Peyer's patch (tissue), 4 donors: ENCODE results near the gene CERT1.

Source experiments
- POLR2A ChIP-seq, 2 donors: fragments of 450-650 bp; IDR thresholded peaks; one replicate each; pipeline ENCODE4 v1.5.1; 2017; ENCODE audit warnings: antibody characterized with exemption in 2 of 2, mild to moderate bottlenecking in 2 of 2, moderate library complexity in 2 of 2
- TF ChIP-seq, protein P1 (sequence below), 6 experiments: fragments of 450-650 bp in 4 of 6; fragments of 200-600 bp in 2 of 6; sonication (generic) in 1 of 6; IDR thresholded peaks; one replicate each; pipeline ENCODE4 v1.5.1; 2017 to 2019; ENCODE audit warnings: antibody characterized with exemption in 6 of 6, mild to moderate bottlenecking in 3 of 6, moderate library complexity in 1 of 6

DNA sequence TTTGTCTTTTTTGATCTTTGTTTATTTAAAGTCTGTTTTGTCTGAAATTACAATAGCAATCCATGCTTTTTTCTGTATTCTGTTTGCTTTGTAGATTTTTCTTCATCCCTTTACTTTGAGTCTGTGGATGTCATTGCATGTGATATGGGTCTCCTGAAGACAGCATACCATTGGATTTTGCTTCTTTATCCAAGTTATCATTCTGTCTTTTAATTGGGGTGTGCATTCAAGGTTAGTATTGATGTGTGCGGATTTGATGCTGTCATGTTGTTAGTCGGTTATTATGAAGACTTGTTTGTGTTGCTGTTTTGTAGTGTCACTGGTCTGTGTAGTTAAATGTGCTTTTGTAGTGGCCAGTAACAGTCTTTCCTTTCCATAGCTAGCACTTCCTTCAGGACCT is 23.3 kb upstream of the CERT1 start:
- TF ChIP-seq, protein P1, sequence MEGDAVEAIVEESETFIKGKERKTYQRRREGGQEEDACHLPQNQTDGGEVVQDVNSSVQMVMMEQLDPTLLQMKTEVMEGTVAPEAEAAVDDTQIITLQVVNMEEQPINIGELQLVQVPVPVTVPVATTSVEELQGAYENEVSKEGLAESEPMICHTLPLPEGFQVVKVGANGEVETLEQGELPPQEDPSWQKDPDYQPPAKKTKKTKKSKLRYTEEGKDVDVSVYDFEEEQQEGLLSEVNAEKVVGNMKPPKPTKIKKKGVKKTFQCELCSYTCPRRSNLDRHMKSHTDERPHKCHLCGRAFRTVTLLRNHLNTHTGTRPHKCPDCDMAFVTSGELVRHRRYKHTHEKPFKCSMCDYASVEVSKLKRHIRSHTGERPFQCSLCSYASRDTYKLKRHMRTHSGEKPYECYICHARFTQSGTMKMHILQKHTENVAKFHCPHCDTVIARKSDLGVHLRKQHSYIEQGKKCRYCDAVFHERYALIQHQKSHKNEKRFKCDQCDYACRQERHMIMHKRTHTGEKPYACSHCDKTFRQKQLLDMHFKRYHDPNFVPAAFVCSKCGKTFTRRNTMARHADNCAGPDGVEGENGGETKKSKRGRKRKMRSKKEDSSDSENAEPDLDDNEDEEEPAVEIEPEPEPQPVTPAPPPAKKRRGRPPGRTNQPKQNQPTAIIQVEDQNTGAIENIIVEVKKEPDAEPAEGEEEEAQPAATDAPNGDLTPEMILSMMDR (IDR thresholded peaks at IDR 0.05): no peak
- no peak for TF ChIP-seq POLR2A (IDR thresholded peaks at IDR 0.05)
